ENCODE results near the gene AP1S1.

DNA sequence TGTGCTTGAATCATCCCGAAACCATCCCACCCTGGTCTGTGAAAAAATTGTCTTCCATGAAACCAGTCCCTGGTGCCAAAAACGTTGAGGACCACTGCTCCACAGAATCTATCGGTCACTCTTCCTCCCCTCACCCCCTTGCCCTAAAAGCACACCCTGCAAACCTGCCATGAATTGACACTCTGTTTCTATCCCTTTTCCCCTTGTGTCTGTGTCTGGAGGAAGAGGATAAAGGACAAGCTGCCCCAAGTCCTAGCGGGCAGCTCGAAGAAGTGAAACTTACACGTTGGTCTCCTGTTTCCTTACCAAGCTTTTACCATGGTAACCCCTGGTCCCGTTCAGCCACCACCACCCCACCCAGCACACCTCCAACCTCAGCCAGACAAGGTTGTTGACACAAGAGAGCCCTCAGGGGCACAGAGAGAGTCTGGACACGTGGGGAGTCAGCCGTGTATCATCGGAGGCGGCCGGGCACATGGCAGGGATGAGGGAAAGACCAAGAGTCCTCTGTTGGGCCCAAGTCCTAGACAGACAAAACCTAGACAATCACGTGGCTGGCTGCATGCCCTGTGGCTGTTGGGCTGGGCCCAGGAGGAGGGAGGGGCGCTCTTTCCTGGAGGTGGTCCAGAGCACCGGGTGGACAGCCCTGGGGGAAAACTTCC, 28.2 kb upstream of the AP1S1 start:
- no peak for TF ChIP-seq EZH2 (optimal IDR thresholded peaks at IDR 0.05; ENCODE audit: low read depth, low read length)
- TF ChIP-seq, protein P1, sequence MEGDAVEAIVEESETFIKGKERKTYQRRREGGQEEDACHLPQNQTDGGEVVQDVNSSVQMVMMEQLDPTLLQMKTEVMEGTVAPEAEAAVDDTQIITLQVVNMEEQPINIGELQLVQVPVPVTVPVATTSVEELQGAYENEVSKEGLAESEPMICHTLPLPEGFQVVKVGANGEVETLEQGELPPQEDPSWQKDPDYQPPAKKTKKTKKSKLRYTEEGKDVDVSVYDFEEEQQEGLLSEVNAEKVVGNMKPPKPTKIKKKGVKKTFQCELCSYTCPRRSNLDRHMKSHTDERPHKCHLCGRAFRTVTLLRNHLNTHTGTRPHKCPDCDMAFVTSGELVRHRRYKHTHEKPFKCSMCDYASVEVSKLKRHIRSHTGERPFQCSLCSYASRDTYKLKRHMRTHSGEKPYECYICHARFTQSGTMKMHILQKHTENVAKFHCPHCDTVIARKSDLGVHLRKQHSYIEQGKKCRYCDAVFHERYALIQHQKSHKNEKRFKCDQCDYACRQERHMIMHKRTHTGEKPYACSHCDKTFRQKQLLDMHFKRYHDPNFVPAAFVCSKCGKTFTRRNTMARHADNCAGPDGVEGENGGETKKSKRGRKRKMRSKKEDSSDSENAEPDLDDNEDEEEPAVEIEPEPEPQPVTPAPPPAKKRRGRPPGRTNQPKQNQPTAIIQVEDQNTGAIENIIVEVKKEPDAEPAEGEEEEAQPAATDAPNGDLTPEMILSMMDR (IDR thresholded peaks at IDR 0.05; ENCODE audit: low read length), result no peak
- no peak for TF ChIP-seq EZH2phosphoT487 (IDR thresholded peaks at IDR 0.05; ENCODE audit: low read length)
